ENCODE results near the gene RPS6KA3. TPM values are rescaled to one million over a fixed set of nuclear protein-coding genes. Genes with fewer than 3 reads are reported as not detected.

The RPS6KA3 gene
- total RNA-seq, 1 donor from 2014 or later: 49.5 TPM

DNA sequence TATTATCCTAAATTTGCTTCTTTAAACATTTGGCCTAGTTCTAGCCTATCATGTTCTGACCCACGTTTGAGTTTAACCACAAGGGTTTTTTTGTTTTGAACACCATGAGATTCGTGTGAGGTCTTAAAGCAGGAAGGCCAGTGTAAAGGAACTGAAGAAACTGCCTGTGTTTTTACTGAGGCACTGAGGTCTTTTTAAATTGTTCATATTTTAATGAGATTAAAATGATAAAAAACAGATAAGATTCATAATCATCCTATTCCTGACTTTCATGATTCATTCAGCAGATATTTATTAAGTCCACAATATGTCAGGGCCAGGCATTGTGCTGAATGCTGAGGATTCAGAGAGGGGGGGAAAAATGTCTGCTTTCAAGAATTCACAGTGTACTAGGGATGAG lies 3.2 kb downstream of the RPS6KA3 start:
- no peaks in the 10 kb centered on the region for H3K27me3 ChIP-seq (ENCODE audit: control insufficient read depth, insufficient read depth, low read length)
- TF ChIP-seq, protein P1, sequence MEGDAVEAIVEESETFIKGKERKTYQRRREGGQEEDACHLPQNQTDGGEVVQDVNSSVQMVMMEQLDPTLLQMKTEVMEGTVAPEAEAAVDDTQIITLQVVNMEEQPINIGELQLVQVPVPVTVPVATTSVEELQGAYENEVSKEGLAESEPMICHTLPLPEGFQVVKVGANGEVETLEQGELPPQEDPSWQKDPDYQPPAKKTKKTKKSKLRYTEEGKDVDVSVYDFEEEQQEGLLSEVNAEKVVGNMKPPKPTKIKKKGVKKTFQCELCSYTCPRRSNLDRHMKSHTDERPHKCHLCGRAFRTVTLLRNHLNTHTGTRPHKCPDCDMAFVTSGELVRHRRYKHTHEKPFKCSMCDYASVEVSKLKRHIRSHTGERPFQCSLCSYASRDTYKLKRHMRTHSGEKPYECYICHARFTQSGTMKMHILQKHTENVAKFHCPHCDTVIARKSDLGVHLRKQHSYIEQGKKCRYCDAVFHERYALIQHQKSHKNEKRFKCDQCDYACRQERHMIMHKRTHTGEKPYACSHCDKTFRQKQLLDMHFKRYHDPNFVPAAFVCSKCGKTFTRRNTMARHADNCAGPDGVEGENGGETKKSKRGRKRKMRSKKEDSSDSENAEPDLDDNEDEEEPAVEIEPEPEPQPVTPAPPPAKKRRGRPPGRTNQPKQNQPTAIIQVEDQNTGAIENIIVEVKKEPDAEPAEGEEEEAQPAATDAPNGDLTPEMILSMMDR (IDR thresholded peaks at IDR 0.05; ENCODE audit: insufficient read depth, low read length, severe bottlenecking): no peak
- no peak overlapping the region for H3K4me3 ChIP-seq (ENCODE audit: low read depth, low read length)
- no peaks in the 10 kb centered on the region for H3K36me3 ChIP-seq (ENCODE audit: control insufficient read depth, insufficient read depth, low read length)
- no peak for FAIRE-seq
- peak; percentile 33 for DNase-seq (ENCODE audit: low read depth)

DNA sequence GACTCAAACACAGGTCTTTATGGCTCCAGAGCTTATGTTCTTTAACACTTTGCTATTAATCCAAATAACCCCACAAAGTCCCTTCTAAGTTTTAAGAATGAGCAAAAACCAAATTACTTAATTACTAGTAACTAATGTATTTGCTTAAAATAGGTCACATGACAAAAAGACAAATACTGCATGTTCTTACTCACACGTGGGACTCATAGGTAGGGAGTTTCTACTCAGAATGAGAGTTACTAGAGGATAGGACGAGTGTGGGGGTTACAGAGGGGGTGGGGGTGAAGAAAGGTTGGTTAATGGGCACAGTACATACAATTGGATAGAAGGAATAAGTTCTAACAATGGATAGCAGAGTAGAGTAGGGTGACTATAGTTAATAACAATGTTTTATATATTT lies 5.8 kb downstream of the RPS6KA3 start:
- H3K27me3 ChIP-seq (ENCODE audit: control insufficient read depth, insufficient read depth, low read length): no peaks in the 10 kb centered on the region
- FAIRE-seq (no peak), DNase-seq (ENCODE audit: low read depth) (peak; percentile 48)
- H3K4me3 ChIP-seq (ENCODE audit: low read depth, low read length): no peak overlapping the region
- TF ChIP-seq, protein P1 (IDR thresholded peaks at IDR 0.05; ENCODE audit: insufficient read depth, low read length, severe bottlenecking): no peak
- H3K36me3 ChIP-seq (ENCODE audit: control insufficient read depth, insufficient read depth, low read length): no peaks in the 10 kb centered on the region

DNA sequence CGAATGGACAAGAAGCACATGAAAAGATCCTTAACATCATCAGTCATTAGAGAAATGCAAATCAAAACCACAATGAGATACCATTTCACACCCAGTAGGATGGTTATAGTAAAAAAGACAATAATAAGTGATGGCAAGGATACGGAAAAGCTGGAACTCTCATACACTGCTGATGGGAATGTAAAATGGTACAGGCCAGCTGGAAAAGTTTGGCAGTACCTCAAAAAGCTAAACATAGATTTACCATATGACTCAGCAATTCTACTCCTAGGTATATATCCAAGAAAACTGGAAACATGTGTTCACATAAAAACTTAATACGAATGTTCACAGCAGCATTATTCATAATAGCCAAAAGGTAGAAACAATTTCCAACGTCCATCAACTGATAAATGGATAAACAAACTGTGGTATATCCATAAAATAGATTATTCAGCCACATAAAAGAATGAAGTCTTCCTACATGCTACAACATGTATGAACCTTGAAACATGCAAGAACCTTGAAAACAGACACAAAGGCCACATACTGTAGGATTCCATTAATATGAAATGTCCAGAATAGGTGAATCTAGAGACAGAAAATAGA lies 11.9 kb downstream of the RPS6KA3 start:
- H3K36me3 ChIP-seq (ENCODE audit: control insufficient read depth, insufficient read depth, low read length): no peaks in the 10 kb centered on the region
- H3K4me3 ChIP-seq (ENCODE audit: low read depth, low read length): no peak overlapping the region
- no peaks in the 10 kb centered on the region for H3K27me3 ChIP-seq (ENCODE audit: control insufficient read depth, insufficient read depth, low read length)
- no peak for DNase-seq (ENCODE audit: low read depth)
- no peak for FAIRE-seq
- TF ChIP-seq, protein P1 (IDR thresholded peaks at IDR 0.05; ENCODE audit: insufficient read depth, low read length, severe bottlenecking): no peak

DNA sequence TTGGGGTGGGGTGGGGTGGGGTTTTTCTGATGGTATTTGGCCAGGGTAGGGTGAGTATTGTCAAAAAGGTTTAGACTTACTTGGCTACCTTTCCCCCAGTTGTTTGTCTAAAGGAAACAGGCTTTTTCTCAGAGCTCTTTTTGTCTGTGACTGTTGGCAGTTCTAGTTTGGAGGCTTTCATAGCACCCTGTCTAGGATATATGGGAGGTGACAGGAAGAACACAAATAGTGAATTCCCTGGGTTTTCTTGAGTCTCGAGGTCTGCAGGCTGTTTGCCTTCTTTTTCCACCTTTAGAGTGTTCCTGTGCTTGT lies 13.5 kb downstream of the RPS6KA3 start:
- no peak for FAIRE-seq
- no peak overlapping the region for H3K4me3 ChIP-seq (ENCODE audit: low read depth, low read length)
- no peak for DNase-seq (ENCODE audit: low read depth)
- H3K36me3 ChIP-seq (ENCODE audit: control insufficient read depth, insufficient read depth, low read length): no peaks in the 10 kb centered on the region
- no peaks in the 10 kb centered on the region for H3K27me3 ChIP-seq (ENCODE audit: control insufficient read depth, insufficient read depth, low read length)
- TF ChIP-seq, protein P1 (IDR thresholded peaks at IDR 0.05; ENCODE audit: insufficient read depth, low read length, severe bottlenecking): no peak

DNA sequence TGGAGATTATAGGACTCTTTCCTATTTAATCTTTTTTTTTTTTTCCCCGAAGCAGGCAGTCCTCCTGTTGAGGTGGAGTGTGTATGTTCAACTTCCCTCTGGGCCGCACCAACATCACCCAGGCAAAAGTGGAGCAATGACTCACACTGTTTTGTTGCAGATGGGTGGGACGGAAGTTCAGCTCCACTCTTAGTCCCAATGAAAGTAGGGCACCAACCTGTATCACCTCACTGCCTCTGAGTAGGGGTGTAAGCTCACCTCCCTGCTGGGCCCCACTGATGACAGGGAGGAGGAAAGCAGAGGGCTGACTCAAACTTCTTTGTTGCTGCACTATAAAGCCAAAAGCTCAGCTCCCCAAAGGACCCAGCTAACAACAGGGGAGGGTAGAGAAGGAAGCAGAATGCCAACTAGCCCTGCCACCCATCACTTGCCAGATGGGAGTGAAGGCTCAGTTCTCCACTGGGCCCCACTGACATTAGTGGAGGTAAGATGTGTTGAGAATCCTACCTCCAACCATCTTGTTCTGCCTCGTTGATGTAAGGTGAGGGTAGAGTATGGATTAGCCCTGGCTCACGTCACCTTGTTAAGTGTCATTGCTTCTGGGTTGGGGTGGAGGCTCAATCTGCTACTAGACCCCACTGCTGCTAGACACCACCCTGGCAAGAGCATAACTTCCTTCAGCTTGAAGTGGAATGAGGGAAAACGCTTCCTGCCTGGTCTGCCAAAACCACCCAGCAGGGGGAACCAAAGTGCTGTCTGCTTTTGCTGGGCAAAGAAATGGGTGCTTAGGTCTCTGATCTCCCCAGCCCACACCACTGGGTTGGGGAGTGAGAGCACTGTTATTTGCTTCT lies 14.1 kb downstream of the RPS6KA3 start:
- peak; percentile 82 for FAIRE-seq
- Histone ChIP-seq H3K4me3 (ENCODE audit: low read depth, low read length) (no peak overlapping the region), H3K36me3 (ENCODE audit: control insufficient read depth, insufficient read depth, low read length) (no peaks in the 10 kb centered on the region), H3K27me3 (ENCODE audit: control insufficient read depth, insufficient read depth, low read length) (no peaks in the 10 kb centered on the region)
- peak; percentile 54 for DNase-seq (ENCODE audit: low read depth)
- TF ChIP-seq, protein P1 (IDR thresholded peaks at IDR 0.05; ENCODE audit: insufficient read depth, low read length, severe bottlenecking): peak; percentile 79
